Activated CD4-positive, alpha-beta T cell treated with anti-CD3 and anti-CD28 coated beads for 48 hours (primary cell): ENCODE measurements around the gene WWOX.

Experiments used
- DNase-seq: peaks from one replicate; pipeline ENCODE4 v3.0.0-alpha.2; 2020

WWOX gene

DNA sequence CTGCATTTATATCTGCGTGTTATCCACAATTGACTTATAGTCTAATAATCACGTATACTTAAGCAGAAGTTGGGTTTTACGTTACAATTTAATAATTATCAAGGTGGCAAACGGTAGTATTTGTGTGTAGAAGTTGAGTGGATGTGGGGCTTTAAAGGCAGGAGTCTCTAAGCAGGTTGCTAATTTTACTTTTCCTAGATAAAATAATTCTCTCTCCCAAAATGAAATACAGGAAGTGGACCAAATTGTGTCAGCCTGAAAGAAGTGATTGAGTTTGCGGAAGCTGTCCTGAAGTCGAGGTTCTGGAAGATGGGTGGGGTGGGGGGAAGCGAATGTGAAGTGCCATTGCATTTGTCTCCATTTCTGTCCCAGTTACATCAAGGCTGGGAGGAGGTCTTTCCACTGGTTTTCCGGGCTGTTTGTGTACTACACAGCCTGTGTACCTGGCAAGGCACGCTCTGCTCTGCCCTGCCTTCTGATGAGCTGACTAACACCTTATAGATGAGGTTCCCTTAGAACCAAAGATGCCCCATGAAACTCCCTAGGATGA lies 385.1 kb downstream of the WWOX start:
- DNase-seq, result no peak

DNA sequence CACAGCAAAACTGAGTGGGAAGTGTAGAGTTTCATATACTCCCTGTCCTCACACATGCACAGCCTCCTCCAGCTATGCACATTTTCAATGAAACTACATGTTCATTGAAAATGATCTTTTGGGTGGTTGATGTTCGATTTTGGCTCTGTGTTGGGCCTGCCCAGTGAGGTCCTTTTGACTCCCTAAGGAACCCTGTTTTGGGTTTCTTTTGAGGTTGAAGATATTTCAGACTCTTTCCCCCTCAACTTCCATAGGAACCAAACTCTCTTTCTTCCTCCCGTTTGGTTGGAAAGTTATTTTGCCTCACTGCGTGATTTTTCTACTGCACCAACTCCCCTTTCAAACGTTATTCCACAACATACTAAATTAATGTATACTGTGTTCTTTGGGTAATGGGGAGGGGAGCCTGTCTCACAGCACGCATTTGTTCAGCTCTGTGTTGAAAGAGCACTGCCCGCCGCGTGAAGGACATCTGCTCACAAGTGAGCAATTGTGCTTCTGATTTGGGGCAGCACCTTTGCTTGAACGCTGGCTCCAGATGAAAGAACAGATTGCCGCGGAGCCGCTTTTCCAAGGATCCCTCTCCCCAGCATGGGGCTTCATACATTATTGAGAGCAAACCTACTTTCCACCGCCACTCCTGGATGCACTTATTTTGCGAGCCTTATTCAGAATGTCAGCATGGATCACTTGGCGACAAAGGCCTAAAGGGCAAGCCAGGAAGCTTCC lies 385.9 kb downstream of the WWOX start:
- DNase-seq, result no peak

DNA sequence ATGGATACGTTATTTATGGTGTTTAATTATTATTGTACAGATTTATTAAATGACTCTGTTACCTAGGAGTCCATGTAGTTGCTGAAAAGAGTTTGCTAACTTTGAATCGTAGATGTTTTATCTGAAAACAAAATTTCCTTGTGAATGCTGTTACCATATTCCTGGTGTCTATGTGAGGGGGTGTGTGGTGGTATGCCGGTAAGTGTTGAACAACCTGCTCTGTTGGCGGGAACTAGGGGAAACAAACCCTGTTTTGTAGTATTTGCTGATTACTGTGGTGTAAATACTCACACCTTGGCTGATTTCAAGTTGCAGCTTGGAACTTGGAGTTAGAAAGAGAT lies 386.4 kb downstream of the WWOX start:
- DNase-seq, result no peak

DNA sequence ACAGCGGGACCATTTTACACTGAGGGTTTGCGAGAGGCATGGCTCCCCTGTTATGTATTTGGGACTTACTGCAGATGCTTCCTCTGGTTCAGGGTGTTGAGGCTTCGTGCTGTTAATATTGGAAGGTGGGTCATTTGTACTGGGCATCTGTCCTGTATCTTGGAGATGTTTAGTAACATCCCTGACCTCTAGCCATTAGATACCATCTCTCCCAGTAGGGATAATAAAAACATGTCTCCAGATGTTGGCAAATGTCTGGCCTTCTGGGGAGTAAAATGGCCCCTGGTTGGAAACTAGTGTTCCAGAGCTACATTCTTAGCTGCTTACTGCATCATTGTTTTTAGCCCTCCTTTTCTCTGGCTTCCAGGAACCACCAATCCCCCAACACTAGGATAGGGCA lies 388.0 kb downstream of the WWOX start:
- DNase-seq, result no peak

DNA sequence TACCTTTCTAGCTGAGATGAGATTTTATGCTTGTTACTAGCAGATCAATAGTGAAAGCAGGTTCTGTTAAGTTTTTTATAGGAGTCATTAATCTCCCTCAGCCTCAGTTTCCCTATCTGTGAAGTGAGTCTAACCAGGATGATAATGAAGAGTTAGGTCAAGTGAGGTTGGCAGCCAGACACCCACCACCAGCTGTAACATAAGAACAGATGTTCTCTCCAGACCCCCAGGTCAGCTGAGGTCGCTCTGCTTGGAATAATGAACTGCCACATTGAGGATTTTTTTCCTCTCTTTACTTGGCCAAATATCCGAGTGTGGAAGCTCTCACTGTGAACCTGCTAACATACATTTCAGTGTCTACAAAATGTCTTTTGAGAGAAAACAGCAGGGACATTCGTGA lies 389.6 kb downstream of the WWOX start:
- DNase-seq, result no peak

DNA sequence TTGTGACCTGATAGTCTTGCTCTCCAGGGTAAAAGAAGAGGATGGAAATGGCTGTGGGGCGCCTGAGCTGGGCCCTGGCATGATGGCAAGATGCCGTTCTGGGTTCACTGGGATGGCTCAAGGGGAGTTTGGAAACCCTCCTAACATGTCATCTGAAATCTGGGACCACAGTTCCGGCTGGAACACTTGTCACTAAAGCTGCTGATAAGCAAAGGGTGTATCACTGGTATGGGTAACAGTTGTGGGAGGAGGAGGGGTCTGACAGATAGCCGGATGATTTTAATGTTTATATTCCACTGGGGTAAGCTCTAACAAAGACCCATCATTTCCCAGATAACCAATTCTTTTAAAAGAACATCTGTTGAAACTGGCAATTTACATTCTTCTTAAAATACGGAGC lies 390.2 kb downstream of the WWOX start:
- no peak for DNase-seq

DNA sequence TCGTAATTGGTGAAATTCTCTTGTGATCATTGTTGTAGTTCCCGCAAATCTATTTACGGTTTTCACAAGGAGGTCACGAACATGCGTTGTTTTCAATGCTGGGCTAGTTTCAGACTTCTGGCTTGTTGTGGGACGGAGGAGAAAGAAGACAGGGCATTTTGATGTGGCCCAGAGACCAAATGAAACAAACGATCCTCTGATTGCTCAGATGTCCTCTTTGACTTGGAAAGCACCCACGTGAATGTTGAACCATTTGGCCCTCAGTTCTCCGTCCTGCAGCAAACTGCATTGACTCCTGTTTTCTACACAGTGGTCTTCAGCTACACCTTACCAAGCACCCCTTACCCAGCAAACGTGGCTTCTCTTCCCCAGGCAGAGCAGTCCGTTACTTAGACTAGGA lies 391.0 kb downstream of the WWOX start:
- DNase-seq, result no peak

DNA sequence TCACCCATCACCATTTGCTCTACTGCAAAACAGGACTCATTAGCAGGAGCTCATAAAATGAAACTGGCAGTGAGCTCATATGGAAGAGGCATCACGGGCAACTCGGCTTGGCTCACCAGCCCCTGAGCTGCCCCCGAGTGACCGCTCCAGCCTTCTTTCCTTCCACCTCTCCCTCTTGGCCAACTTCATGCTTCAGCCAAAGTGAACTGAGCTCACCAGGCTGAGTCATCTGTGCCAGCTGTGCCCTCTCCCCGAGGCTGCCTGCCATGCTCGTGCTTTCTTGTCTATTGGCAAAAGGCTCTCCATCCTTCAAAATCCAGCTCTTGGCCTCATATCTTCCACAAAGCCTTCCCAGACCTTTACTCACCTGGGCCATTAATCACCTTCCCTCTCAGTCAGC lies 391.4 kb downstream of the WWOX start:
- no peak for DNase-seq

DNA sequence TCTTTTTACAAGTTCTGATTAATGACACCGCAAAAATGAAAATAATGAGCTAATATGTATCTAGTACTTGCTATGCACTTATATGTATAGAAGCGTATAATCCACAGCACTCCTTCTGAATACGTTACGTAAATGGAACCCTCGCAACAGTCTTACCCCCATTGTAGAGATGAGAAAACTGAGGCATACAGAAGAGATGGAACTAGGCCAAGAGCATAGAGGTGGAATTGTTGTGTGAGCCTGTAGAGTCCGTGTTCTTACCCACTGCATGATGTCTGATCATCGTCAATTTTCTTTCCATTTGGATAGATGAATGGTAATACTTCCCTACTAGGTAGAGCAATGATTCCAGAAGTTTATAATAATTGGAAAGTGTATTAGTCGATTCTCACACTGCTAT lies 394.1 kb downstream of the WWOX start:
- DNase-seq, result no peak

DNA sequence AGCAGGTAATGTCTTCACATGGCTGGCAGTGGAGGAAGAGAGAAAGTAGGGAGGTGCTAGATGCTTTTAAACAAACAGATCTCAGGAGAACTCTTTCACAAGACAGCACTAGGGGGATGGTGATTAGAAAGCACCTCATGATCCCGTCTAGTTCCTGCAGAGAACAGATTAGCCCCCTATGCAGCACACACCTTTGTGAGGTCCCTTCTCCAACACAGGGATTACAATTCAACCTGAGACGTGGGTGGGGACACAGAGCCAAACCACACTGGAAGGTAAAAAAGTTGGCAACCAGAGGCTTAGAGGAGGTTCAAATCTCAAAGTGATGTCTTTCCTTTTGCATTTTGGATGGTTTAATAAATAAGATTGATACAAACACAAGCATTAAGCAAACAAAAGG lies 394.7 kb downstream of the WWOX start:
- no peak for DNase-seq

DNA sequence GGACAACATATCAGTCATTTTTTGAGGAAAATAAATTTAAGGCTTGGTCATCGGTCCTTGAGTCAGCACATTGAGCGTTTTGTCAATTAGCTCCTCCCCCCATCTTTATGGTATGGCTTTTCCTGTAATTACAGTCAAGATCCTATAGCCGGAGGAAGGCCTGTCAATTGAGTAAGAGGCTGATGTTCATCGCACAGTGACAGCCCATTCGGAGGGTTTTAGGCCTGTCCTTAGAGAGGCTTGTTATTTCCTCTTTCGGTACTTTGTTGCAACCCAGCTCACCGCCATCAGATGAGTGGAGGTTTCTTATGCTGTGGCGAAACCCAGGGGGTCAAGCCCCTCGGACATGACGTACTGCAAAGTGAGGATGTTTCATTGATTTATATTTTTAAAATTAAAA lies 395.2 kb downstream of the WWOX start:
- DNase-seq, result no peak

DNA sequence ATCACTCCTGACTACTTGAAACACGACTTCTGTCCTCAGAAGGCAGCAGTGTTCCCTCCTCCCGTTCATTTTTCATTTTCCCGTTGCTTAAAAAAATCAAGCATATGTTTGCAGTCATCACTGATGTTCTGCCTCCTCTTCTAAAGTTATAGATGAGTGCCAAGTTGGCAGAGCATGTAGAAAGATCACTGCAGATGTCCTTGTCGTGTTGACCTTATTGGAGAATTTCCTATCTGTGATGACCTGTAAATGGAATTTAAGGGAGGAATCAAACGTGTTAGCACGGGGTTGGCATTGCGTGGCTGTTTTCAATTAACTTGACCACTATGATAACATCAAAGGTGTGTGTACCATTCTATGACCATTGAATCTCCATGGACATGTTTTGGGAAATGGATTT lies 396.7 kb downstream of the WWOX start:
- no peak for DNase-seq

DNA sequence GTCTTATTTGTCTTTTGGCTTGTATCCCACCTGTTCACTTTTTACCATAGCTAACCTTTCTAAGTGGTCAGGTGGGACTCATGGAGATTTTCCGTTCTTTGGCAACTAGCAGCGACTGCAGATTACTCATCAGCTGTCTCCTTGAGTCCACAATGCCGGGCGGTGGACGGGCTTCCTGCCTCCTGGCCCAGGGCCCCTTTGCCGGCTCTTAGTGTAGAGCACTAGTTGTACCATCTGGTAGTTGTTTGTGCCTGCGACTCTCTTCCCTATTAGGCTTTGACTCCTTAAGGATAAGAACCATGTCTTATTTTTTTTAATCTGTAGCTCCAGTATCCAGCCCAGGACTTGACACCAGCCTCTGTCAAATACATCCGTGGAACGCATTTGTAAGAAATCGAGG lies 399.9 kb downstream of the WWOX start:
- no peak for DNase-seq

DNA sequence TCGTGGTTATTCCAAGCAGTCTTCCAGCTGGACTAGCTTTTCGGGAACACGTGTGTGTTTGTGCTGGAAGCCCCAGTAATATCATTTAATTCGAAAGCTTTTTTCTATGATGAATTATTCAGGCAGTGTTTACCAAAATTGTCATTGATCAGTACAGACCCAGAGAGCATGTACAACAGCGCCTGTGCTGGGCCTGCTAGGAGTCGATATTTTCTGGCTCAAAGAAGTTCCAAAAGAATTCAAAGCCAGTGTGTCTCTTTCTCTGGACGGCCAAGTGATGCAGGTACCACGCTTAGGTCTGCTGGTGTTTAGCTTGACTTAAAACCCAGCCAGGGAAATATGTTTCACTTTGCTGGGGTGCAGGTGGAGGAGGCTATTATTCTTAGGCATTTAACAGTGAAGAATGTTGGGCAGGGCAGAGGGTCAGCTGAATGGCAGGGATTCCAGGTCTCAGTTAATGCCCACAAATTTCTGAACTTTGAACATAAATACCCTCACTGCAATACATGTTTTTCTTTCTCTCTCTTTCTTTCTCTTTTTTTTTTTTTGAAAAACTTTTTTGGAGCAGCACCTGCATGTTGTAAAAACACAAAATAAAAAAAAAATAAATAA lies 401.3 kb downstream of the WWOX start:
- DNase-seq, result no peak

DNA sequence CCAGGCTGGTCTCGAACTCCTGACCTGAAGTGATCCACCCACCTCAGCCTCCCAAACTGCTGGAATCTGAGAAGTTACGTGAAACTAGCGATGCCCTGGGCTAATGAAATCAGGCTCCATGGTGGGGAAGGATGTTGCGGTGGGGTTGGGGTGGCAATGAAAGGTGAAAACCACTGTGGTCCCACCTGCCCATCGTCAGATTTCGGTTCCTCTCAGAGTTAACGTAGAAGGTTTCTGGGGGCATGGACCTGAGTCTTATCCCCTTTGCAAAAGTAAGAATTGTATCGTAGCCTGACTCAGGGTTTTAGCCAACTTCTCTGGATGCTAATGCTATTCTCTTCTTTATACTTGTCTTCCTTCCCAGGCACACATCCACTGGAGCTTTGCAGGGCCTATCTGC lies 402.3 kb downstream of the WWOX start:
- no peak for DNase-seq

DNA sequence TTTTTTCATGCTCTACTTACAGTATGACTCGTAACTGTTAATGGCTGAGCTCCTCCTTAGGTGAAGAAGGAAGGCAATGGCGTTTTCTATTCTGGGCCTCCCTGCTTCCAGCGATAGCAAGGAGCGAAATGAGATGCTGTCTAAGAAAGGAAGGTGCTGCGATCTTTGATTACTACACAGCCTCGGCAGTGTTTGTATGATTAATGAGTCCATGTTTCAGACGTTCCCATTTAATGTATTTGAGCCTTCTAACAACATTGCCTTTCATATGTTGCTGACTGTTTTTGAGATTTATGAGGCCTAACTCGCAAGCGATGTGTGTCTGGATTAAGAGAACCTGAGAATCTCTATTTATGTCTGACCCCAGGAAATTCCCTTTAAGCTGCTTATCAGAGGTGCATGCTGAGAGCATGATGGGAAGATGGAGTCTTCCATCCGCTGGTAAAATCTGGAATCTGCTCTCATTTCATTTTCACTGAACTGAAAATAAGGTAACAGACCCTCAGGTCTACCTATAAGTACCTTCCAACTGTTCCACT lies 403.4 kb downstream of the WWOX start:
- DNase-seq, result no peak

DNA sequence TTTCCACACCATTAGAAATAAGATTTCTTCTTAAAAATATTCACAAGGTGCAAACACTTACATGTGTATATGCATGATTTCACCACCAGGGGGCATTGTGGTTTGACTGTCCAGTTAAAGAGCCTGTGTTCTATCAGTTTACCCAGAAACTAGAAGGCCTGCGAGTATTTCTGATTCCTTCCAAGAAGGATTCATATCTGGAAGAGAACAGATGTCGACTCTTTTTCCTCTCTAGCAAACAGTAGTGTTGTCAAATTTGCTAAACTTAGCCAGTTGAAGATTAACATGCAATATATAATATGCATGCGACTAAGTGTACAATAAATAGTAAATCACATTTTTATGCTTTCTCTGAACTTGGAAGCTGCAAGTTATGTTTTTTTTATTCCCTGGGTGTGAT lies 404.1 kb downstream of the WWOX start:
- peak; percentile 55 for DNase-seq

DNA sequence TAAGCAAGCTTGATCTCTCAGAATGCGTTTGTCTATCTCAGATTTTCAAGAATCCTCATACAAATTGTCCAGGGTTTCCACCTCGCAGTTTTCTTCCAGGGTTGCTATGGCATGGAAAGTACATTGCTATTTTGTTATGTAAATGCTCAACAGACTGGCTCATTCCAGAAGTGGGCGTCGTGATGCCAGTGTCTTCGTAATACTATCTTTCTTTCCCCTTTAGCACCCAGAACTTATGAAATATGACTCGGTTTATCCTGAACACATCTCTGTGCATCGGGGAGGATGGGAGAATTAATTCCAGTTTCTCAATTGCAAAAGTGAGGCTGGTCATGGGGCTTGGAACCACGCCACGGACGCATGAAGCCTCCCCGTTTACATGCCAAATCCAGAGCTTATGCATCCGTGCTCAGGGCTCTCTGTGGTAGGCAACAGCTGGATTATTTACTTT lies 405.0 kb downstream of the WWOX start:
- no peak for DNase-seq

DNA sequence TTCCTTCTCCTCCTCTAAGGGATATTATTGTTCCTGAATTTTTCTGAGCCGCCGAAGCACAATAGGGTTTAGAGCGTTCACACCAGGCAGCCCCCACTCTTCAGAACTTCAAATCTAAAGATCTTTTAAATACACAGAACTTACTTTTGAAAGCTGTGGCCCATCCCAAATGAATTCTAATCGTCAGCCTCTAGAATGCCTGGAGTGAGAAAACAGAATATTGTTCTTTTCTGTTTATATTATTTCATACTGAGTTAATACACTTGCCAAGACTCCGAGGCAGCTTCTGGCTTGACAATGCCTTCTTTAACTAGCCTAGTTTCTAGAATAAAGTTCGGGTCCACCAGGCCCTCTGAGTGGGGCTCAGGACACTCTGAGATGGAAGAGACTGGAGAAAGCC lies 405.6 kb downstream of the WWOX start:
- no peak for DNase-seq

DNA sequence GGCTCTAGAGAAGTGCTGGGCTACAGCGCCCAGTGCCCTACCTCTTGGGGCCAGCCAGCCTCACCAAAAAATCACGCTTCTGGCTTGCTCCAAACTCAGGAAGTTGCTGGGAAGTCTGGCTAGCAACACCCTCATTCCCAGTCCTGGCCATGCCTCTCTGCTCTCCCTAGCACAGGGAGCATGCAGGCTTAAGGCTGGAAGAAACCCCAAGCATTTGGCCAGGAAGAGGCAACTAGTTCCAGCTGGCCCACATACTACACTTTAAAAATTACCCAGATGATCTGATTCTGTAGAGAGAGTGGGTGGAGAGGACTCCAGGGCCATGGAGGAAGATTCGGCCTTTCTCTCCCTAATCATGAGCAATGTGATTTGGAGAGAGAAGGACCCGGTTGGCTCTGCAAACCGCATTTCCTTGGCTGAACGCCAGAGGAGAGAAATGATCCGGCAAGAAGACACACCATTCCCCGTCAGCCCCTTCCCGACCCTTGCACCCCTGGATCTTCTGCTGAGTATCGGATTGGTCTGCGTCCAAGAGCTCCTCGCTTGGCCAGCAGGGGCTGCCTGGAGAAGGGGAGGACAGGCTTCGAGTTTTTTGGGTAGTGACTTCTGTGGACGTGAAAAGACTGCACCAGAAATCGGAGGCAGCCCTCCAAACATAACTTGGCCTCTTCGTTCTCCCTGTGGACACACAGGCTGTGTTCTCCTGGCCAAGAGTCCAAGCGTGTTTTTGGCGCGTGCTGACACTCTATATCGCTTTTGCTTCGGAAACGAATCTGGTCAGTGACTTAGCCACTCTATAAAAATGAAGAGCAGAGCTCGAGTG lies 406.3 kb downstream of the WWOX start:
- DNase-seq, result no peak

DNA sequence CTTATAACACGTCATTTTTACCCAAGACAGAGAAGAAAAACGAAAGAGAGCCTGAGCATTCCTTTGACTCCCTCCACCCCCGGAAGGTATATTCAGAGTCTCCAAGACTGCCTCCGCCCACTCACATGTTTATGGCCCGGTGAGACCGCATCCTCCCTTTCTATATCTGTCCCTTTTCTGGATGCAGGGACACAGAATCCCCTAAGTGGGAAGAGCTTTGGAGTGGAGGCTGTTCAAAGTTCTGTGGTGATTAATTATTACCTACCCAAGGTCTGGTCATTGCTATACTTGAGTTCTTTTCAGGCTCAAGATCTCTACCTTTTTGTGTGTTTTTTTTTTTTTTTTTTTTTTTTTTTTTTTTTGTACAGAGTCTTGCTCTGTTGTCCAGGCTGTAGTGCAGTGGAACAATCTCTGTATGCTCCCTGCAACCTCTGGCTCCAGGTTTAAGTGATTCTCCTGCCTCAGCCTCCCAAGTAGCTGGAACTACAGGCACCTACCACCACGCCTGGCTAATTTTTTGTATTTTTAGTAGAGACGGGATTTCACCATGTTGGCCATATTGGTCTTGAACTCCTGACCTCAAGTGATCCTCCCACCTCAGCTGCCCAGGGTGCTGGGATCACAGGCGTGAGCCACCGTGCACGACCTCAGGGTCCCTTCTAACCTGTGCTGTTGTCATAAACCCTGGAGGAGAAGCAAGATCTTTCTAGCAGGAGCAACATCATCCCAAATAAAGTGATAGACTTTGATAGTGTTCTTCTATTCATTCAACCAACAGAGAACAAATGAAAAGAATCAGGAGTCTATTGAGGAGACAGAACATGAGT lies 407.1 kb downstream of the WWOX start:
- no peak for DNase-seq

DNA sequence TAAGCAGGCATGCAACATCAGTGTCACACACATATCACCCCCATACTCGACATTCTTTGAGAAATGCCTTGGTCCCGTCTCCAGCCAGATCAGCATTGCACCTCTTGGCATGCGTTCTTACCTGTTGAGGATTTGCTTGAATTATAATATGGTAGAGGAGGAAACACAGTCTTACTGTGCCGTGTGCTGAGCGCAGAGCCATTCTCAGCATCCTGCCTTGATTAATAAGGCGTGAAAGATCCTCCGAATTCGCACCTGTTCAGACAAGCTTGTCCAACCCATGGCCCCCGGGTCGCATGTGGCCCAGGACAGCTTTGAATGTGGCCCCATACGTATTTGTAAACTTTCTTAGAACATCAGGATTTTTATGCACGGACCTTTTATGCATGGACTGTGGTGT lies 408.1 kb downstream of the WWOX start:
- no peak for DNase-seq

DNA sequence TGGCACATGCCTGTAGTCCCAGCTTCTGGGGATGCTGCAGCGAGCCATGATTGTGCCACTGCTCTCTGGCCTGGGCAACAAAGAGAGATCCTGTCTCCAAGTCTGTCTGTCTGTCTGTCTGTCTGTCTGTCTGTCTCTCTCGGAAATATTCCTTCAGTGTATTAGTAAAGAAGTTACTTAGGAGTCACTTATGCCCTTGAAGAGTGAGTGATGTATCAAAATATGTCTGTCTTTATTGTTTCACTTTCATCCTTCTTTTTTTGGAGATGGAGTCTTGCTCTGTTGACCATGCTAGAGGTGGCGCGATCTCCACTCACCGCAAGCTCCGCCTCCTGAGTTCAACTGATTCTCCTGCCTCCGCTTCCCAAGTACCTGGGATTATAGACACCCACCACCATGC lies 410.5 kb downstream of the WWOX start:
- no peak for DNase-seq
